Left ventricle myocardium inferior (tissue), 1 donor: Measurements from ENCODE around the gene TGFB2. TPM values are rescaled to one million over a fixed set of nuclear protein-coding genes. Genes with fewer than 3 reads are reported as not detected.

Experiments
- DNase-seq: peaks from one replicate; pipeline ENCODE4 v3.0.0-alpha.2; 2020
- H3K27ac ChIP-seq: fragments of 200-600 bp; replicated peaks from 2 replicates; pipeline ENCODE4 v1.8.0; 2021
- H3K27me3 ChIP-seq: fragments of 200-600 bp; 2 replicates; pipeline ENCODE4 v1.8.0; 2021; ENCODE audit warnings: low read depth
- H3K36me3 ChIP-seq: fragments of 200-600 bp; 2 replicates; pipeline ENCODE4 v1.8.0; 2021
- H3K4me1 ChIP-seq: fragments of 200-600 bp; 2 replicates; pipeline ENCODE4 v1.8.0; 2021
- H3K4me3 ChIP-seq: fragments of 200-600 bp; 2 replicates; pipeline ENCODE4 v1.8.0; 2021; ENCODE audit warnings: mild to moderate bottlenecking, moderate library complexity
- H3K9me3 ChIP-seq: fragments of 200-600 bp; replicated peaks from 2 replicates; pipeline ENCODE4 v1.8.0; 2021
- CTCF ChIP-seq: fragments of 200-600 bp; IDR thresholded peaks from 2 replicates; pipeline ENCODE4 v1.8.0; 2021; ENCODE audit warnings: antibody characterized with exemption, mild to moderate bottlenecking, borderline replicate concordance
- intact Hi-C: fragments of 100-400 bp; cut with micrococcal nuclease; formaldehyde crosslinking; loops from one replicate; pipeline ENCODE4 v1.11.0; 2022
- total RNA-seq: library from RNA; stranded (reverse); fragmentation: NEBNext Ultra II Directional; extraction: Animal tissue kit (Norgen Biotek cat#: 25700); gene quantifications from one replicate; pipeline ENCODE4 v1.2.1, GENCODE V29; 2021
- donor health status: DM: no; HTN: yes; CAD: no; lungs with severe emphysema.

Gene TGFB2
- total RNA-seq, 1 donor from 2014 or later: 4.4 TPM

GRCh38 chr1:218352075-218352438 lies 6.9 kb downstream of the TGFB2 start:
- Histone ChIP-seq H3K4me3 (no peak overlapping the region), H3K36me3 (no peaks in the 10 kb centered on the region), H3K9me3 (no peaks in the 10 kb centered on the region), H3K27ac (peak overlapping the region; percentile 85), H3K4me1 (peaks cover 45% of the 10 kb centered on the region), H3K27me3 (no peaks in the 10 kb centered on the region)
- DNase-seq: no peak
- intact Hi-C loops: no loop called here
- TF ChIP-seq CTCF: no peak

GRCh38 chr1:218353656-218354055 lies 8.5 kb downstream of the TGFB2 start:
- TF ChIP-seq CTCF: no peak
- no peaks in the 10 kb centered on the region for H3K27me3 ChIP-seq
- H3K9me3 ChIP-seq: no peaks in the 10 kb centered on the region
- H3K27ac ChIP-seq: no peak overlapping the region
- no peaks in the 10 kb centered on the region for H3K36me3 ChIP-seq
- peaks cover 29% of the 10 kb centered on the region for H3K4me1 ChIP-seq
- DNase-seq: no peak
- H3K4me3 ChIP-seq: no peak overlapping the region
- intact Hi-C loops: no loop called here

DNA sequence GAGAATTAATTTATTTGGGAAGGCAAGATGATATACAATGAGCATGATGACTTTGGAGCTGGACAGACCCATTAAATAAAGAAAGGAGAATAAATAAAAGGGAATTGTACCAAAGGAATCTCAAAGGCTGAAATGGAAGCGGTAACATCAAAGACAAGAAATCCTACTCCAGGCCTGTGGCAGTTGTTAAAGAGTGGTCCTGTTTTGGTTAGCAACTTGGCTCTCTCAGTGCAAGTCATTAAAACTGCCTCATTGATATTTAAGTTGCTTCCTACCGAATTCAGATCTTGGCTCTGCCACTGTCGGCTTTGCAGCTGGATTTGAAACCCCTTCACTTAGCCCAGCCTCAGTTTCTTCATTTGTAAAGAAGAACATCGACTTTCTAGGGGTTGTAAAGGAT lies 10.1 kb downstream of the TGFB2 start:
- intact Hi-C loops: no loop called here
- H3K9me3 ChIP-seq: no peaks in the 10 kb centered on the region
- no peak overlapping the region for H3K4me3 ChIP-seq
- no peak for TF ChIP-seq CTCF
- H3K27ac ChIP-seq: no peak overlapping the region
- H3K27me3 ChIP-seq: no peaks in the 10 kb centered on the region
- H3K36me3 ChIP-seq: no peaks in the 10 kb centered on the region
- DNase-seq: no peak
- peaks cover 17% of the 10 kb centered on the region for H3K4me1 ChIP-seq

DNA sequence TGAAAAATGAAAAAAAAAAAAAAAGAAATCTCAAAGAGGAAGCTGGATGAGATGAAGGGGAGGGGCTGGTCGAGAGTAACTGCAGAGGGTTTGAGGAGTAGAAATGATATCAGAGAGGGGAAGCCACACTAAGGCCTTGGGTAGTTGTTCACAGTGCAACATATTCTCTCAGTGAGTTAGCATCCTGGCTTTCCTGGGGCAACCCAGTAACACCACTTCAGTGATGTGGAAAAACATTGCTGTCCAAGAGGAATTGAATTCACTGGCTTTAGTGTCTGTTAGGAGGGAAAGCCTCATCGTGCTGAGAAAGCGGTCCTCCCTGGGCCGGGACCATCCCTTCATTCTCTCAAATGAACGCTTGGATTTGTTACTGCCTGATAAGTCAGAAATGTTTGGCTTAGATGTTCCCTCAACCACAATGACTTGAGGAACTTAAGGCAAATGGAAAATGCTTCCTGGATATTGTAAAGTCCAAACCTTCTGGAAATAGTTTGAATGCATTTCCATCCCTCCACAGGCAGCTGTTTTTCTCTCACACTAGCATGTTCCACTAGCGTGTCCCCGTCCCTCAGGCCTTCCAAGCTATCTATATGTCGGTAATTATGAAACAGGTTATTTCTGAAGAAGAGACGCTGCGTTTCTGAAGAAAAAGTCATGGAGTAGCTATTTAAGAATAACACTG lies 12.2 kb downstream of the TGFB2 start:
- H3K36me3 ChIP-seq: no peaks in the 10 kb centered on the region
- intact Hi-C loops: no loop called here
- DNase-seq: no peak
- no peaks in the 10 kb centered on the region for H3K9me3 ChIP-seq
- no peaks in the 10 kb centered on the region for H3K27me3 ChIP-seq
- no peak for TF ChIP-seq CTCF
- peak overlapping the region; percentile 69 for H3K27ac ChIP-seq
- no peaks in the 10 kb centered on the region for H3K4me1 ChIP-seq
- peak overlapping the region; percentile 13 for H3K4me3 ChIP-seq

- DNase-seq: no peak
- intact Hi-C loops: no loop called here
- H3K27me3 ChIP-seq: no peaks in the 10 kb centered on the region
- no peaks in the 10 kb centered on the region for H3K9me3 ChIP-seq
- no peaks in the 10 kb centered on the region for H3K4me1 ChIP-seq
- peak overlapping the region; percentile 13 for H3K4me3 ChIP-seq
- peak overlapping the region; percentile 69 for H3K27ac ChIP-seq
- no peaks in the 10 kb centered on the region for H3K36me3 ChIP-seq
- no peak for TF ChIP-seq CTCF
Measured at GRCh38 chr1:218357893-218358232, 12.7 kb downstream of the TGFB2 start.
